Measurements from ENCODE around the gene CNPPD1.

GRCh38 chr2:219174801-219175200, 1.9 kb downstream of the CNPPD1 start:
- TF ChIP-seq EZH2 (IDR thresholded peaks at IDR 0.05; ENCODE audit: insufficient read depth, poor library complexity, severe bottlenecking) (no peak), EZH2phosphoT487 (IDR thresholded peaks at IDR 0.05; ENCODE audit: insufficient read depth, low read depth) (no peak)
